Heart left ventricle (tissue), 16 donors: ENCODE results near the gene ADGRG1. TPM values are rescaled to one million over a fixed set of nuclear protein-coding genes. Genes with fewer than 3 reads are reported as not detected.

Experiments
- ATAC-seq, 4 donors: fragments of 200-7000 bp; cut with Tn5 transposase; one replicate each; pipeline ENCODE4 v1.9.1; 2020 to 2022; ENCODE audit warnings: moderate library complexity in 4 of 4, mild to moderate bottlenecking in 3 of 4, moderate number of reproducible peaks in 1 of 4
- DNase-seq, 5 donors: peaks; one replicate each; pipeline ENCODE4 v3.0.0-alpha.2; 2020
- H3K27ac ChIP-seq, 12 donors: fragments of 200-600 bp; sonication (generic) in 4 of 12; one replicate each; pipeline versions ENCODE4 v1.5.0 to v1.8.0; 2016 to 2022; ENCODE audit warnings: mild to moderate bottlenecking in 2 of 12
- H3K27me3 ChIP-seq, 9 donors: fragments of 200-600 bp; sonication (generic) in 2 of 9; one replicate each; pipeline versions ENCODE4 v1.5.1 to v1.8.0; 2016 to 2022; ENCODE audit warnings: mild to moderate bottlenecking in 3 of 9
- H3K36me3 ChIP-seq, 9 donors: fragments of 200-600 bp; sonication (generic) in 2 of 9; one replicate each; pipeline versions ENCODE4 v1.5.0 to v1.8.0; 2018 to 2022; ENCODE audit warnings: mild to moderate bottlenecking in 2 of 9
- H3K4me1 ChIP-seq, 12 donors: fragments of 200-600 bp; sonication (generic) in 4 of 12; one replicate each; pipeline versions ENCODE4 v1.5.0 to v1.8.0; 2016 to 2022; ENCODE audit warnings: mild to moderate bottlenecking in 3 of 12
- H3K4me3 ChIP-seq, 12 donors: fragments of 200-600 bp; sonication (generic) in 4 of 12; one replicate each; pipeline versions ENCODE4 v1.5.0 to v1.8.0; 2017 to 2022; ENCODE audit warnings: mild to moderate bottlenecking in 9 of 12, moderate library complexity in 4 of 12
- H3K9me3 ChIP-seq, 12 donors: fragments of 200-600 bp; sonication (generic) in 4 of 12; one replicate each; pipeline versions ENCODE4 v1.5.0 to v1.8.0; 2016 to 2022; ENCODE audit warnings: mild to moderate bottlenecking in 1 of 12
- POLR2A ChIP-seq, 2 donors: fragments of 450-650 bp; IDR thresholded peaks; one replicate each; pipeline ENCODE4 v1.6.1; 2017; ENCODE audit warnings: antibody characterized with exemption in 2 of 2, mild to moderate bottlenecking in 2 of 2, moderate library complexity in 2 of 2
- WGBS, 4 donors: extraction: QIAGEN DNeasy Blood & Tissue Kit in 2 of 4; methylation state at CpG; one replicate each; pipeline versions ENCODE4 v1.1.5 to v1.1.7; 2013 to 2018; 5-methylcytosine and 5-hydroxymethylcytosine counted together
- intact Hi-C, 10 donors: fragments of 100-400 bp; cut with DNase I; formaldehyde crosslinking; loops; one replicate each; pipeline versions ENCODE4 v1.11.1 to v1.14.2; 2022
- polyA plus RNA-seq, 2 donors: library from polyadenylated mRNA; stranded (reverse); fragments of 200-250 nt; gene quantifications; one replicate each; pipeline ENCODE4 v1.2.3, GENCODE V29; 2013
- total RNA-seq, 9 donors: library from RNA; depleted of rRNA in 2 of 9; stranded (reverse); fragments of >200 nt in 2 of 9; fragmentation: NEBNext Ultra II Directional in 3 of 9; extraction: Animal tissue kit (Norgen Biotek cat#: 25700) in 3 of 9; gene quantifications; one replicate each; pipeline versions ENCODE4 v1.1.0 to v1.2.4, GENCODE V29; 2016 to 2023
- TF ChIP-seq, protein P1 (sequence below), 12 donors: fragments of 200-600 bp; sonication (generic) in 4 of 12; IDR thresholded peaks; one replicate each; pipeline versions ENCODE4 v1.5.0 to v1.8.0; 2018 to 2022; ENCODE audit warnings: antibody characterized with exemption in 12 of 12, mild to moderate bottlenecking in 5 of 12
- donor health status: ischemic (EF 13 %, LVEDD 7.1; RV severe dilation, severe dysfunction).
- donor health status: healthy with polysubstance abuse.
- donor health status: DM: no; HTN: yes; CAD: no.
- donor health status: DM: no; HTN: no; CAD: no.
- donor health status: ischemic (EF 25% LVEDD 6.9; RV normal size, moderate dysfunction).
- donor health status: ischemic (EF 25% LVEDD 5.7; RV mildly dilated, moderate dysfunction).
- donor health status: healthy.
- donor health status: DM: yes; HTN: yes; CAD: no.
- donor health status: ischemic (EF 35%, LVEDD 5.7; RV mildly dilated, moderate dysfunction).
- donor health status: nonischemic (EF 11% LVEDD 7.7; RV severe dilation, severe dysfunction).
- donor health status: DM: yes; HTN: yes; CAD: no.
- donor health status: PGD.
- donor health status: ischemic (EF 29% LVEDD 5.4; RV normal size, mild dysfunction).
- donor health status: nonischemic (EF 23%, LVEDD 6.1; RV moderate dilation, normal function).

ADGRG1 gene
- total and polyA plus RNA-seq, 11 donors: 14.1 to 65.2 (median 17.5) TPM

DNA sequence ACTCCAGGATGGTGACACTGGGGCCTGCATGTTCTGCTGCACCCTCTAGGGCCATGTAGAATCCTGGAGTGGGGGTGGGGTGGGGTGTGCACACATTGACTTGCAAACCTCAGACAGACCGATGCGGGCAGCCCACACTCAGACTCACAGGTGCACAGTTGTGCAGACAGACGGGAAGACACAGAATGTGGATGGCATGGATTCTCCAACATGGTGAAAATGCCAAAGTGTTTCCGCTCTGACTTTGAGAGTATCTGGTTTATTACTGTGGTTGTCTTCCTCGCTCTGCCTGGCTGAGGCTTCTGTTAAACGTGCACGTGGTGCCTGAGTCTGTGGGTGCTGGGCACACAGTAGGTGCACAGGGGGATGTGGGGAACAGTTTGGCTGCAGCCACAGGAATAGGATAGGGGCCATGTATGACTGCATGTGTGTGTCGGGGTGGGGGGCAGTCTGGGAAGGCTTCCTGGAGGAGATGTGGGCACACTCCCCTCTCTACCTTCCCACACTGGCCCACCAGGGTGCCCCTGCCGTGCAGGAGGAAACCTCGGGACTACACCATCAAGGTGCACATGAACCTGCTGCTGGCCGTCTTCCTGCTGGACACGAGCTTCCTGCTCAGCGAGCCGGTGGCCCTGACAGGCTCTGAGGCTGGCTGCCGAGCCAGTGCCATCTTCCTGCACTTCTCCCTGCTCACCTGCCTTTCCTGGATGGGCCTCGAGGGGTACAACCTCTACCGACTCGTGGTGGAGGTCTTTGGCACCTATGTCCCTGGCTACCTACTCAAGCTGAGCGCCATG is 30.6 kb downstream of the ADGRG1 start:
- WGBS, 4 donors: 77 to 84% (median 80%) methylated on average over 16 to 19 of the region's 19 CpGs
- intact Hi-C loops: loop anchor here in 3 of 10 donors (1.0 to 10.0 kb wide), 4 partner anchors 18 to 58 kb away; no protein-coding TSS in a partner anchor
- Histone ChIP-seq H3K4me3 (no peak overlapping the region), H3K27me3 (no peaks in the 10 kb centered on the region), H3K27ac (no peak overlapping the region), H3K36me3 (peaks cover 0 to 57% (median 28%) of the 10 kb centered on the region in 9 donors), H3K9me3 (no peaks in the 10 kb centered on the region), H3K4me1 (no peaks in the 10 kb centered on the region)
- no peak for DNase-seq
- no peak for TF ChIP-seq POLR2A (IDR thresholded peaks at IDR 0.05)
- TF ChIP-seq, protein P1, sequence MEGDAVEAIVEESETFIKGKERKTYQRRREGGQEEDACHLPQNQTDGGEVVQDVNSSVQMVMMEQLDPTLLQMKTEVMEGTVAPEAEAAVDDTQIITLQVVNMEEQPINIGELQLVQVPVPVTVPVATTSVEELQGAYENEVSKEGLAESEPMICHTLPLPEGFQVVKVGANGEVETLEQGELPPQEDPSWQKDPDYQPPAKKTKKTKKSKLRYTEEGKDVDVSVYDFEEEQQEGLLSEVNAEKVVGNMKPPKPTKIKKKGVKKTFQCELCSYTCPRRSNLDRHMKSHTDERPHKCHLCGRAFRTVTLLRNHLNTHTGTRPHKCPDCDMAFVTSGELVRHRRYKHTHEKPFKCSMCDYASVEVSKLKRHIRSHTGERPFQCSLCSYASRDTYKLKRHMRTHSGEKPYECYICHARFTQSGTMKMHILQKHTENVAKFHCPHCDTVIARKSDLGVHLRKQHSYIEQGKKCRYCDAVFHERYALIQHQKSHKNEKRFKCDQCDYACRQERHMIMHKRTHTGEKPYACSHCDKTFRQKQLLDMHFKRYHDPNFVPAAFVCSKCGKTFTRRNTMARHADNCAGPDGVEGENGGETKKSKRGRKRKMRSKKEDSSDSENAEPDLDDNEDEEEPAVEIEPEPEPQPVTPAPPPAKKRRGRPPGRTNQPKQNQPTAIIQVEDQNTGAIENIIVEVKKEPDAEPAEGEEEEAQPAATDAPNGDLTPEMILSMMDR (IDR thresholded peaks at IDR 0.05): no peak
- ATAC-seq: no peak

DNA sequence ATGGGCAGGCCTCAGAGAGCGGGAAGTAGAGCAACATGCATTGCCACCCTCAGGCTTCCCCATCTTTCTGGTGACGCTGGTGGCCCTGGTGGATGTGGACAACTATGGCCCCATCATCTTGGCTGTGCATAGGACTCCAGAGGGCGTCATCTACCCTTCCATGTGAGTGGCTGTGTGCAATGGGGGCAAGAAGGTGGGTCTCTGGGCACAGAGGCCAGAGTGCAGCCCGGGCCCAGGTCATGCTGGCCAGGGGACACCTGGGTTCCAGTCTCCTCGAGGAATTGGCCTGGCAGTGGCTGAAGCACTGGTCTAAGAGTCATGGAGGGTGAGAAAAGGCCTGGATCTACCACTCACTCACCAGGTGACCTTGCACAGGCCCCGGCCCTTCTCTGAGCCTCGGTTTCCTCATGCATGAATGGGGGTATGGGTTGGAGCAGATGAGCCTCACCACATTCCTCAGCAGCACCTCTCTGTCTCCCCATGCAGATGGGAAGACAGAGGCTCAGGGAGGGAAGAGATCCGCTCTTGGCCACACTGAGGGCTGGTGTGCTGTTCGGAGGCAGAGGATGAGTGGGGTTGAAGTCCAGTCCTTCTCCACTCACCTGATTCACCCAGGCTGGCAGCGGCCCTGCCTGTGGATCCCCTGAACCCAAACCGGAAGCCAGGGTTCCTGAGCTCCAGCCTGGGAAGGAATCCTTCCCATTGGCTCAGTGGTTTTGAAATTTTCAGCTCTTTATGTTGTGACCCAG is 32.5 kb downstream of the ADGRG1 start:
- no peak overlapping the region for H3K27ac ChIP-seq
- ATAC-seq (no peak), DNase-seq (no peak)
- peaks cover 0 to 52% (median 28%) of the 10 kb centered on the region in 9 donors for H3K36me3 ChIP-seq
- H3K9me3 ChIP-seq: no peaks in the 10 kb centered on the region
- intact Hi-C loops: loop anchor here in 1 of 10 donors (5.0 kb wide), 1 partner anchor 46 kb away; no protein-coding TSS in a partner anchor
- H3K4me1 ChIP-seq: peaks cover 0 to 4% (median 0%) of the 10 kb centered on the region in 12 donors
- TF ChIP-seq, protein P1 (IDR thresholded peaks at IDR 0.05): no peak
- TF ChIP-seq POLR2A (IDR thresholded peaks at IDR 0.05): no peak
- no peaks in the 10 kb centered on the region for H3K27me3 ChIP-seq
- 87 to 93% (median 91%) methylated on average over 11 of the region's 11 CpGs for WGBS, 4 donors
- no peak overlapping the region for H3K4me3 ChIP-seq

DNA sequence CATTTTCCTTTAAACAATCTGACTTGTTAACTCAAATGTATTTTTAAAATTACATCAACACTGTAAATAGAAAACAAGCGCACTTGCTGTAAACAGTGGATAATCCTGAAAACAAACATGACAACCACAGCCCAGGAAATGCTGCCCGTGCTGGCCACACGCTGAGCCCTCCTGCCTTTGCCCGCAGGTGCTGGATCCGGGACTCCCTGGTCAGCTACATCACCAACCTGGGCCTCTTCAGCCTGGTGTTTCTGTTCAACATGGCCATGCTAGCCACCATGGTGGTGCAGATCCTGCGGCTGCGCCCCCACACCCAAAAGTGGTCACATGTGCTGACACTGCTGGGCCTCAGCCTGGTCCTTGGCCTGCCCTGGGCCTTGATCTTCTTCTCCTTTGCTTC is 33.1 kb downstream of the ADGRG1 start:
- intact Hi-C loops: loop anchor here in 1 of 10 donors (5.0 kb wide), 1 partner anchor 46 kb away; no protein-coding TSS in a partner anchor
- 81 to 94% (median 88%) methylated on average over 7 of the region's 7 CpGs for WGBS, 4 donors
- peaks cover 0 to 52% (median 27%) of the 10 kb centered on the region in 9 donors for H3K36me3 ChIP-seq

More for the DNA sequence above, 33.1 kb downstream of the ADGRG1 start:
- Histone ChIP-seq H3K4me1 (peaks cover 0 to 4% (median 0%) of the 10 kb centered on the region in 12 donors), H3K27me3 (no peaks in the 10 kb centered on the region), H3K9me3 (no peaks in the 10 kb centered on the region), H3K4me3 (no peak overlapping the region), H3K27ac (no peak overlapping the region)
- TF ChIP-seq, protein P1 (IDR thresholded peaks at IDR 0.05): no peak
- TF ChIP-seq POLR2A (IDR thresholded peaks at IDR 0.05): no peak
- DNase-seq: no peak
- ATAC-seq: no peak
